K562 (cell line): ENCODE data around the gene NUTF2. TPM values are rescaled to one million over a fixed set of nuclear protein-coding genes. Genes with fewer than 3 reads are reported as not detected.
A peak's percentile ranks its signal among the peaks of the same experiment; 100 is the strongest.

ENCODE experiments used
- ATAC-seq: fragments of 200-7000 bp; cut with Tn5 transposase; 3 replicates; pipeline ENCODE4 v1.9.1; 2020; ENCODE audit warnings: moderate library complexity
- BruUV-seq: library from RNA; stranded (reverse); fragments of 400-500 nt; replicated peaks from 2 replicates; lab custom pipeline; 2021; lab: Mats Ljungman, UMichigan
- CTCF ChIA-PET: fragments of 300-600 bp; formaldehyde crosslinking; extraction: SDS; loops from one replicate; lab custom pipeline; 2021; ENCODE audit warnings: low intra/inter-chr PET ratio; lab: Yijun Ruan, JAX
- POLR2A ChIA-PET: fragments of 300-600, 350-650 bp; sonication (Branson Sonifier 250); formaldehyde crosslinking; extraction: SDS; loops from one replicate; lab custom pipeline; 2021; ENCODE audit warnings: antibody characterized with exemption, inconsistent platforms; lab: Yijun Ruan, JAX
- DNase-seq, 4 experiments: peaks; one replicate each; pipeline versions ENCODE4 v3.0.0 to v3.0.0-alpha.2; 2011 to 2018; ENCODE audit warnings: low spot score in 3 of 4, mixed read lengths in 3 of 4; ENCODE audit errors: extremely low read depth in 1 of 4
- FAIRE-seq: peaks from 2 replicates; lab custom pipeline; 2011; peaks lifted over from hg19 to GRCh38; lab: Jason Lieb, UNC
- H2AFZ ChIP-seq: 2 replicates; pipeline ENCODE4 v1.6.0; 2011; ENCODE audit warnings: low read depth, low read length, control low read depth, inconsistent platforms
- H3K27ac ChIP-seq: fragments of 200-600 bp; 3 replicates; pipeline ENCODE4 v1.8.0; 2011; ENCODE audit warnings: low read depth, mild to moderate bottlenecking, control low read depth, inconsistent platforms, low read length, moderate library complexity, mixed read lengths; ENCODE audit errors: extremely low read depth
- H3K27me3 ChIP-seq, 2 experiments: fragments of 300-600 bp in 1 of 2; 2 replicates in 1 of 2; 3 replicates in 1 of 2; pipeline versions ENCODE4 v1.6.0 to v1.8.0; 2011; ENCODE audit warnings: inconsistent platforms in 2 of 2, low read length in 2 of 2, mild to moderate bottlenecking in 1 of 2, mixed read lengths in 1 of 2, moderate library complexity in 1 of 2; ENCODE audit not compliant: control insufficient read depth in 2 of 2, insufficient read depth in 2 of 2
- H3K36me3 ChIP-seq: fragments of 300-600 bp; 3 replicates; pipeline ENCODE4 v1.8.0; 2011; ENCODE audit warnings: mild to moderate bottlenecking, low read length, inconsistent platforms; ENCODE audit not compliant: control insufficient read depth, insufficient read depth
- H3K4me1 ChIP-seq, 2 experiments: fragments of 200-600 bp in 1 of 2; replicated peaks in 1 of 2; 2 replicates in 1 of 2; 3 replicates in 1 of 2; pipeline versions ENCODE4 v1.5.1 to v1.8.0; 2011; ENCODE audit warnings: inconsistent platforms in 2 of 2, low read length in 2 of 2, mild to moderate bottlenecking in 1 of 2, mixed read lengths in 1 of 2, moderate library complexity in 1 of 2; ENCODE audit not compliant: control insufficient read depth in 2 of 2, insufficient read depth in 2 of 2
- H3K4me2 ChIP-seq: 2 replicates; pipeline ENCODE4 v1.6.1; 2011; ENCODE audit warnings: low read length, control low read depth, inconsistent platforms, mixed read lengths; ENCODE audit not compliant: insufficient read depth
- H3K4me3 ChIP-seq: fragments of 200-600 bp; sonication (generic), shearing (Covaris generic); 2 replicates; pipeline ENCODE4 v1.5.1; 2016; ENCODE audit warnings: control low read depth, inconsistent platforms
- H3K79me2 ChIP-seq: fragments of 200-600 bp; 3 replicates; pipeline ENCODE4 v1.8.0; 2011; ENCODE audit warnings: low read length, inconsistent platforms; ENCODE audit not compliant: control insufficient read depth, insufficient read depth
- H3K9ac ChIP-seq, 2 experiments: 2 replicates each; pipeline versions ENCODE4 v1.6.0 to v1.6.1; 2011; ENCODE audit warnings: low read depth in 2 of 2, low read length in 2 of 2, control low read depth in 1 of 2, inconsistent platforms in 1 of 2, mild to moderate bottlenecking in 1 of 2, mixed read lengths in 1 of 2; ENCODE audit not compliant: insufficient read depth in 1 of 2
- H3K9me1 ChIP-seq: one replicate; pipeline ENCODE4 v1.6.0; 2011; ENCODE audit warnings: inconsistent platforms, mild to moderate bottlenecking, low read length, moderate library complexity; ENCODE audit not compliant: control insufficient read depth, insufficient read depth
- H3K9me3 ChIP-seq: replicated peaks from 2 replicates; pipeline ENCODE4 v1.5.1; 2011; ENCODE audit warnings: low read depth, low read length, inconsistent platforms; ENCODE audit not compliant: control insufficient read depth, insufficient read depth
- H4K20me1 ChIP-seq: replicated peaks from 2 replicates; pipeline ENCODE4 v1.6.1; 2011; ENCODE audit warnings: low read length, inconsistent platforms, mixed read lengths; ENCODE audit not compliant: control insufficient read depth, insufficient read depth
- ATF3 ChIP-seq, 2 experiments: fragments of 450-650 bp in 1 of 2; sonication (generic) in 1 of 2; formaldehyde crosslinking in 1 of 2; IDR thresholded peaks in 1 of 2; conservative IDR thresholded peaks in 1 of 2; 2 replicates each; pipeline versions ENCODE4 v1.6.1 to v1.8.1; 2016 to 2023; ENCODE audit warnings: mild to moderate bottlenecking in 2 of 2, moderate library complexity in 2 of 2, inconsistent platforms in 1 of 2, missing genetic modification reagents in 1 of 2
- BCL6 ChIP-seq: fragments of 250-450 bp; sonication (Bioruptor Pico); IDR thresholded peaks from 2 replicates; pipeline ENCODE4 v1.4.0; 2020
- CBX5 ChIP-seq: IDR thresholded peaks from 2 replicates; pipeline ENCODE4 v1.6.1; 2014; ENCODE audit warnings: low read depth, borderline replicate concordance
- ELF4 ChIP-seq: fragments of 450-650 bp; formaldehyde crosslinking; IDR thresholded peaks from 2 replicates; pipeline ENCODE4 v1.4.0; 2022; ENCODE audit warnings: missing genetic modification characterization
- ETV1 ChIP-seq: fragments of 450-650 bp; conservative IDR thresholded peaks from 2 replicates; pipeline ENCODE4 v1.6.1; 2016; ENCODE audit warnings: missing genetic modification characterization, control low read depth, low read depth, missing compliant biosample characterization
- ETV5 ChIP-seq: sonication (generic); formaldehyde crosslinking; IDR thresholded peaks from 2 replicates; pipeline ENCODE4 v1.4.0; 2020; ENCODE audit warnings: low read depth, mild to moderate bottlenecking, missing genetic modification reagents
- FOS ChIP-seq: IDR thresholded peaks from 3 replicates; pipeline ENCODE4 v1.6.1; 2011; ENCODE audit not compliant: insufficient read length; ENCODE audit errors: extremely low read depth
- GABPB2 ChIP-seq: fragments of 250-450 bp; sonication (Bioruptor Pico); conservative IDR thresholded peaks from 2 replicates; pipeline ENCODE4 v1.5.1; 2021; ENCODE audit warnings: mild to moderate bottlenecking
- L3MBTL2 ChIP-seq: fragments of 450-650 bp; IDR thresholded peaks from 2 replicates; pipeline ENCODE4 v1.6.1; 2016; ENCODE audit warnings: mild to moderate bottlenecking, moderate library complexity
- NCOA2 ChIP-seq, 2 experiments: fragments of 450-650 bp; IDR thresholded peaks; 2 replicates each; pipeline ENCODE4 v1.6.1; 2018; ENCODE audit warnings: mild to moderate bottlenecking in 2 of 2, moderate library complexity in 1 of 2; ENCODE audit not compliant: partially characterized antibody in 2 of 2
- NONO ChIP-seq, 2 experiments: fragments of 200-400 bp in 1 of 2; fragments of 450-650 bp in 1 of 2; formaldehyde crosslinking in 1 of 2; IDR thresholded peaks; 2 replicates each; pipeline ENCODE4 v1.6.1; 2017; ENCODE audit warnings: low read depth in 2 of 2, mild to moderate bottlenecking in 2 of 2, moderate library complexity in 2 of 2, low read length in 1 of 2
- TCF7L2 ChIP-seq: fragments of 150-350 bp; IDR thresholded peaks from 2 replicates; pipeline ENCODE4 v1.6.1; 2016; ENCODE audit warnings: low read depth, mild to moderate bottlenecking, low read length, moderate library complexity
- TRIM24 ChIP-seq, 2 experiments: fragments of 450-650 bp; IDR thresholded peaks; 2 replicates each; pipeline ENCODE4 v1.6.1; 2016
- TRIM28 ChIP-seq: fragments of 450-650 bp; IDR thresholded peaks from 2 replicates; pipeline ENCODE4 v1.6.1; 2017
- ZNF518B ChIP-seq: fragments of 250-450 bp; sonication (Bioruptor Pico); IDR thresholded peaks from 2 replicates; pipeline ENCODE4 v1.5.0; 2021; ENCODE audit warnings: mild to moderate bottlenecking, moderate library complexity
- ZNF695 ChIP-seq: fragments of 450-650 bp; formaldehyde crosslinking; IDR thresholded peaks from 2 replicates; pipeline ENCODE4 v1.4.0; 2020; ENCODE audit warnings: mild to moderate bottlenecking, moderate library complexity
- ZNF707 ChIP-seq: fragments of 250-450 bp; sonication (Bioruptor Pico); conservative IDR thresholded peaks from 2 replicates; pipeline ENCODE4 v1.8.0; 2022; ENCODE audit warnings: inconsistent platforms, mild to moderate bottlenecking, moderate library complexity
- ZNF77 ChIP-seq: fragments of 250-450 bp; sonication (Bioruptor Pico); IDR thresholded peaks from 2 replicates; pipeline ENCODE4 v1.5.0; 2020
- WGBS: fragments of 100-300 bp; shearing (Covaris generic); methylation state at CpG from one replicate; pipeline ENCODE4 v1.1.6; 2016; ENCODE audit warnings: low coverage, mixed read lengths; ENCODE audit not compliant: insufficient coverage; ENCODE audit errors: missing lambda C conversion rate; 5-methylcytosine and 5-hydroxymethylcytosine counted together
- in situ Hi-C: fragments of 300-500 bp; cut with MboI; formaldehyde crosslinking; loops from 4 replicates; pipeline ENCODE4 v1.15.0; 2018; ENCODE audit warnings: inconsistent platforms, mixed read lengths
- intact Hi-C: fragments of 100-400 bp; cut with micrococcal nuclease; formaldehyde crosslinking; loops from 2 replicates; pipeline ENCODE4 v1.14.2; 2022
- polyA plus RNA-seq, 8 experiments: library from polyadenylated mRNA; depleted of rRNA in 4 of 8; stranded (reverse) in 5 of 8; unstranded in 3 of 8; fragments of >200 nt; fragmentation: Nextera tagmentation in 2 of 8; fragmentation: Illumina TruSeq in 1 of 8; extraction: Ambion mirVana in 2 of 8; extraction: Trizol in 1 of 8; gene quantifications; 2 replicates each; pipeline versions ENCODE4 v1.2.1 to v1.2.3, GENCODE V29; 2011 to 2014; ENCODE audit warnings: inconsistent platforms in 1 of 8, missing spikeins in 1 of 8
- total RNA-seq, 7 experiments: library from RNA; depleted of rRNA in 6 of 7; stranded (reverse); fragments of >200 nt in 6 of 7; fragmentation: Illumina TruSeq in 2 of 7; extraction: Trizol in 2 of 7; gene quantifications; 2 replicates each; pipeline versions ENCODE4 v1.2.1 to v1.2.3, GENCODE V29; 2011 to 2021; ENCODE audit warnings: low replicate concordance in 1 of 7

The NUTF2 gene
- total and polyA plus RNA-seq, 9 of the 15 experiments (the other 6 are each of a cell fraction or from before 2014, with no cell fraction given), result 106 to 248 (median 147) TPM

GRCh38 chr16:67892899-67893742 is 46.4 kb downstream of the NUTF2 start, which contains the start of gene PSKH1:
TSS of gene PSKH1 (plus strand) at chr16:67893254. CDS start at chr16:67908750, 15,496 bp downstream.
- H3K4me3 ChIP-seq, result peak within 1 kb of the TSS; percentile 95
- CTCF ChIA-PET, result interaction anchor here (0.8 kb wide), 1 partner anchor 77 kb away, joined by 3 read pairs; no protein-coding TSS in a partner anchor
- ATAC-seq, result peak; percentile 95
- DNase-seq, result peak; percentile 97 to 99 (median 97)
- BruUV-seq, result no TSS peak
- 0% methylated on average over 49 of the region's 90 CpGs for WGBS
- H3K36me3 ChIP-seq, result 0 out of 3 replicates have a peak, but pooled peaks cover 3% of the 10 kb centered on the region
- H3K79me2 ChIP-seq, result peaks cover 47% of the 10 kb centered on the region
- no peaks in the 10 kb centered on the region for H3K9me1 ChIP-seq
- POLR2A ChIA-PET, result interaction anchor here (0.6 to 1.6 kb wide), 5 partner anchors 12 to 41 kb away, joined by 3 to 5 read pairs (median 3); partner anchors contain the start of gene CTRL
- H4K20me1 ChIP-seq, result 0 out of 2 replicates have a peak, but pooled peaks cover 7% of the 10 kb centered on the region
- no peaks in the 10 kb centered on the region for H3K27me3 ChIP-seq
- H2AFZ ChIP-seq, result peak within 1 kb of the TSS; percentile 86
- peak within 1 kb of the TSS; percentile 91 for H3K27ac ChIP-seq
- intact Hi-C loops (loop anchor here (2.0 kb wide), 1 partner anchor 46 kb away; the partner anchor contains the start of genes CENPT and NUTF2), in situ Hi-C loops (no loop called here)
- peaks cover 8 to 26% of the 10 kb centered on the region in 2 experiments; a peak in 4 of 5 replicates for H3K4me1 ChIP-seq
- peak within 1 kb of the TSS; percentile 92 for H3K4me2 ChIP-seq
- peak; percentile 89 for FAIRE-seq
- peak within 1 kb of the TSS; percentile 95 to 100 for H3K9ac ChIP-seq
- H3K9me3 ChIP-seq, result no peaks in the 10 kb centered on the region
- TF ChIP-seq ZNF695 (CRISPR knock-in tag) (no peak; the same call in 1 of the 2 replicates), L3MBTL2 (peak; percentile 28; the same call in 1 of the 2 replicates), BCL6 (no peak), TRIM24 (IDR thresholded peaks at IDR 0.05) (no peak), CBX5 (no peak), NCOA2 (IDR thresholded peaks at IDR 0.05; ENCODE audit: partially characterized antibody in 2 of 2) (no peak), GABPB2 (no peak), ETV1 (no peak), ZNF707 (no peak), TCF7L2 (no peak), ELF4 (CRISPR knock-in tag) (no peak), NONO (IDR thresholded peaks at IDR 0.05; ENCODE audit: low read depth in 2 of 2, low read length in 1 of 2) (peak; percentile 81 to 86), ETV5 (CRISPR knock-in tag) (no peak), ZNF77 (no peak), TRIM28 (no peak), FOS (no peak), ATF3 (IDR thresholded peaks at IDR 0.05) (no peak), ATF3 (CRISPR knock-in tag; conservative IDR thresholded peaks at IDR 0.05) (no peak), ZNF518B (no peak)
